ENCODE data around the gene TRAF2.

GRCh38 chr9:136856541-136857141 is 29.7 kb upstream of the TRAF2 start:
- TF ChIP-seq POLR2AphosphoS5 (IDR thresholded peaks at IDR 0.05; ENCODE audit: low read depth, low read length) (no peak), TAF1 (IDR thresholded peaks at IDR 0.05; ENCODE audit: borderline replicate concordance, insufficient read depth, low read length) (no peak), SIN3A (IDR thresholded peaks at IDR 0.05; ENCODE audit: borderline replicate concordance, insufficient read depth, low read length) (no peak)
- TF ChIP-seq, protein P1, sequence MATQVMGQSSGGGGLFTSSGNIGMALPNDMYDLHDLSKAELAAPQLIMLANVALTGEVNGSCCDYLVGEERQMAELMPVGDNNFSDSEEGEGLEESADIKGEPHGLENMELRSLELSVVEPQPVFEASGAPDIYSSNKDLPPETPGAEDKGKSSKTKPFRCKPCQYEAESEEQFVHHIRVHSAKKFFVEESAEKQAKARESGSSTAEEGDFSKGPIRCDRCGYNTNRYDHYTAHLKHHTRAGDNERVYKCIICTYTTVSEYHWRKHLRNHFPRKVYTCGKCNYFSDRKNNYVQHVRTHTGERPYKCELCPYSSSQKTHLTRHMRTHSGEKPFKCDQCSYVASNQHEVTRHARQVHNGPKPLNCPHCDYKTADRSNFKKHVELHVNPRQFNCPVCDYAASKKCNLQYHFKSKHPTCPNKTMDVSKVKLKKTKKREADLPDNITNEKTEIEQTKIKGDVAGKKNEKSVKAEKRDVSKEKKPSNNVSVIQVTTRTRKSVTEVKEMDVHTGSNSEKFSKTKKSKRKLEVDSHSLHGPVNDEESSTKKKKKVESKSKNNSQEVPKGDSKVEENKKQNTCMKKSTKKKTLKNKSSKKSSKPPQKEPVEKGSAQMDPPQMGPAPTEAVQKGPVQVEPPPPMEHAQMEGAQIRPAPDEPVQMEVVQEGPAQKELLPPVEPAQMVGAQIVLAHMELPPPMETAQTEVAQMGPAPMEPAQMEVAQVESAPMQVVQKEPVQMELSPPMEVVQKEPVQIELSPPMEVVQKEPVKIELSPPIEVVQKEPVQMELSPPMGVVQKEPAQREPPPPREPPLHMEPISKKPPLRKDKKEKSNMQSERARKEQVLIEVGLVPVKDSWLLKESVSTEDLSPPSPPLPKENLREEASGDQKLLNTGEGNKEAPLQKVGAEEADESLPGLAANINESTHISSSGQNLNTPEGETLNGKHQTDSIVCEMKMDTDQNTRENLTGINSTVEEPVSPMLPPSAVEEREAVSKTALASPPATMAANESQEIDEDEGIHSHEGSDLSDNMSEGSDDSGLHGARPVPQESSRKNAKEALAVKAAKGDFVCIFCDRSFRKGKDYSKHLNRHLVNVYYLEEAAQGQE (IDR thresholded peaks at IDR 0.05; ENCODE audit: insufficient read depth in 1 of 2, low read depth in 2 of 2, low read length in 2 of 2): no peak
